Stimulated activated naive CD4-positive, alpha-beta T cell (primary cell): ENCODE data around the gene CDK16.
A peak's percentile ranks its signal among the peaks of the same experiment; 100 is the strongest.

ENCODE experiments used
- DNase-seq, 6 experiments: peaks; one replicate each; lab custom pipeline; 2025; lab: John Stamatoyannopoulos, UW

CDK16 gene

DNA sequence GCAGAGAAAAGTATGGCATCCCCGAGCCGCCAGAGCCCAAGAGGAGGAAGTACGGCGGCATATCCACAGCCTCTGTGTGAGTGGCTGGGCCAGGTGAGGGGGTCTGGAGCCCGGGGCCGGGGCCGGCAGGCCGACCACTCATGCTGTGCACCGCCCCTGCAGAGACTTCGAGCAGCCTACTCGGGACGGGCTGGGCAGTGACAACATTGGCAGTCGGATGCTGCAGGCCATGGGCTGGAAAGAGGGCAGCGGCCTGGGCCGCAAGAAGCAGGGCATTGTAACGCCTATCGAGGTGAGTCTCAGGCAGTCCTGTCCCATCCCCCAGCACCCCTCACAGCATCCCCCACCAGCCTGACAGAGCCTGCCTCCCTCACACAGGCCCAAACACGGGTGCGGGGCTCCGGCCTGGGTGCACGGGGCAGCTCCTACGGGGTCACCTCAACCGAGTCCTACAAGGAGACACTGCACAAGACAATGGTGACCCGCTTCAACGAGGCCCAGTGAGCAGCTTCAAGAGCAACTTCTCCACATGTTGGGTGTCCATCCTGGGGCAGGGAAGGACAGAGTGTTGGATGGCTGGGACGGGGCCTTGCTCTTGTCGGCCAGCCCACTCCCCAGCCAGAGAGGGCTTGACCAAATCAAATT lies 32.3 kb upstream of the CDK16 start:
- DNase-seq = no peak

DNA sequence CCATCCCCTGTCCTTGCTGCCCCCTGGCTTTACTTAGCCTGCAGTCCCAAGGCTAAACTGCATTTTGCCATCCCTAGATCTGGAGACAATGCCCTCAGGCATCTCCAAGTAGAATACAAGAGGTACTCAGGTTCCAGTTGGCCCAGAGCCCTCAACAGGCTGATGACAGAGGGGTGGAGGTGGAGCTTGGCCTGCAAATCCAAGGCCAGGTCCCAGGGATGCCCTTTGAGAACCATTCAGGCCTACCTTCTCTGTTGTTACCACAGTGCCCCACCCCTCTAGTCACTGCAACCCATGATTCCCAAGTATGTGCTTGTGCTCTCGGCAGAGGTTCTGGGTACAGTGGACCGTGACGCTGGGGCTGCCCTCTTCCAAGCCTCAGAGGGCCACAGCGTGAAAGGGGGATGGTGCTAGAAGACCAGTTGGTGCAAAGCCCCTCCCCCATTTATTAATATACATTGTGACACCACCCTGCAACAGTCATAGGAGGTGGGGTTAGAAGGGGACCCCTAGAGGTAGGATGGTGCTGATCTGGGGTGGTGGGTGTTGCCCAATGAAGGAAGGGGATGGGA lies 31.3 kb upstream of the CDK16 start:
- no peak for DNase-seq

DNA sequence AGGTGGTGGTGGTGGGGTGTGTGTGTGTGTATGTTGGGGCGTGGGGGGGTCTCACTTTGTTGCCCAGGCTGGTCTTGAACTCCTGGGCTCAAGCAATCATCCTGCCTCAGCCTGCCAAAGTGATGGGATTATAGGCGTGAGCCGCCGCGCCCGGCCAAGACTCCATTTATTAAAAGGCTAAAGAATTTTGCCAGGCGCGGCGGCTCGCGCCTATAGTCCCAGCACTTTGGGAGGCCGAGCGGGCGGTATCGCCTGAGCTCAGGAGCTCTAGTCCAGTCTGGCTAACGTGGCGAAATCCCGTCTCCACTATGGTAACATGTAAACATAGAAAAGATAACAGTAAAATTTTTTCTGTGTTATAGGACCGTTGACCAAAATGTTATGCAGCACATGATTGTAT lies 28.6 kb upstream of the CDK16 start:
- DNase-seq = peak in 1 of 6 experiments; percentile 1

GRCh38 chrX:47190445-47191269 lies 27.8 kb upstream of the CDK16 start:
- DNase-seq = peak; percentile 53 to 81 (median 69)

DNA sequence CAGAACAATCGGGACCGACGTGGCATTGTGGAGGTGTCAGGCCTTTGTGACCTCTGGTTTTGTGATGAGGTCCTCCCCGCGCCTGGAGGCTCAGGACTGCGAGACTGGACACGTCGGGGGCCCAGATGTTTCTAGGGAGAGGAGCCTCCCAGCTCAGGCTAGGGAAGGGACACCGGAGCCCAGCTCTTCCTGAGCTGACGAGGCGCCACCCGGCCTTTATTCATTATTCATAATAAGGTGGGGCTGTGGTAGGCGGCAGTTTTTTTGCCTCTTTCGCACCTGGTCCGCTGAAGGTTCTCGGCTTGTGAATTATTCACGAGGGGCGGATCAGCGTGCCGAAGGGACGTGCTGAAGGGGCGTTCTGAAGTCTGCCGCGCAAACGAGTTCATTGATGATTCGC lies 27.1 kb upstream of the CDK16 start:
- peak in 5 of 6 experiments; percentile 19 to 33 (median 25) for DNase-seq

- DNase-seq = no peak
Observed at GRCh38 chrX:47191806-47192401, 26.6 kb upstream of the CDK16 start.

GRCh38 chrX:47193475-47194193 lies 24.8 kb upstream of the CDK16 start, which contains the start of gene UBA1:
TSS of gene UBA1 (plus strand) at chrX:47193829. CDS start at chrX:47198803, 4,974 bp downstream.
- DNase-seq = peak; percentile 86 to 97 (median 89)

DNA sequence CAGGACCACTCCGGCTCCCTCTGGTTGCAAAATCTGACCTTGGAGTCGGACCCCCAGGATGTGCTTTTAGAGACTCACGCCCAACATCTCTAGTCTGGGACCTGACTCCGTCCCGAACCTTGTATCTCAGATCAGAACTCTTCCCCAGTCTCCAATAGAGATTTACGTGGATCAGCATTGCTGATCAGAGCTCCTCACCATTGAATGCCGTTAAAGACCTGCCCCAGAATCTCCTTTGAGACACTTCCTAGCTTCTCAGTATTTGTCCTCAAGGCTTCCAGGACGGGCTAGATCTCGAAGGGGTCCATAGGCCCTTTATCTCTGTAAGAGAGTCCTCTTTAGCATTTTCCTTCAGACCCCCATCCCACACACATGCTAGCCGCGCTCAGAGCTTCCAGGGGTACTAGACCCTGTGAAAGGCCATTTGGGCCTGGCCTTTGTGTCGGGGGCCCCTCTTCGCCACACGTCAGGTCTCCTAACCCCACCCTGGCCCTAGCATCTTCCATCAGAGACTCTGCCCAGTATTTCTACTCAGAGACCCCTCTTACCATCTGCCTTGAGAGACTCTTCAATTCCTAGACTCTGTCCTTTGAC lies 24.2 kb upstream of the CDK16 start:
- DNase-seq = peak in 3 of 6 experiments; percentile 16 to 61 (median 52)

DNA sequence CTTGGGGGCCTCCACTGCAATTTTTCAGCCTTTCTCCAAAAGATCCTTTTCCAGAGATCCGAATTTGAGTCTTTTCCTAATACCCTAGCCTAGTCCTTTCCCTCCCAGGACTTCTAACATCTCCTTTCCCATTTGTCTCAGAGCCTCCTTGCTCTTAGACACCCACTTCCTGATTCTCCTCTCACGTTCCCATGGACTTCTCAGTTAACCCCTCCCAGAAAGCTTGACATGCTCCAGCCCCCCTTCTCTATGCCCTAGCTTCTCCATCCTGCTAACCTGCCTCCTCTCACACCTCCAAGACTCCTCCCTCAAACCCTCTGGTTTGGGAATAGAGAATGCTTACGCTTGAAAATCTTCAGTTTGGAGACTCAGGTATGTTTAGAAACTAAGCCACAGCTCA lies 22.4 kb upstream of the CDK16 start:
- no peak for DNase-seq

- DNase-seq = no peak
Observed at GRCh38 chrX:47197526-47197925, 21.0 kb upstream of the CDK16 start.

GRCh38 chrX:47198026-47198686 lies 20.3 kb upstream of the CDK16 start:
- DNase-seq = no peak

- DNase-seq = no peak
Observed at GRCh38 chrX:47198687-47199080, 19.8 kb upstream of the CDK16 start.

DNA sequence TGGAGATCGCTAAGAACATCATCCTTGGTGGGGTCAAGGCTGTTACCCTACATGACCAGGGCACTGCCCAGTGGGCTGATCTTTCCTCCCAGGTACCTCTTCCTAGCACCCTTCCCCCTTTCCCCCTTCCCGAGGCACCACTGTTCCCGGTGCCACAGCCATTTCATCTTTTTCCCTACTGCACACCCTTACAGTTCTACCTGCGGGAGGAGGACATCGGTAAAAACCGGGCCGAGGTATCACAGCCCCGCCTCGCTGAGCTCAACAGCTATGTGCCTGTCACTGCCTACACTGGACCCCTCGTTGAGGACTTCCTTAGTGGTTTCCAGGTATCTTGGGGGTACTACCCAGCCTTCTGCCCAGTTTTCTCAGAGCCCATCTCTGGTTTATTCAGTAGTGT lies 19.2 kb upstream of the CDK16 start:
- DNase-seq = no peak

GRCh38 chrX:47200385-47201150 lies 17.9 kb upstream of the CDK16 start:
- DNase-seq = no peak

DNA sequence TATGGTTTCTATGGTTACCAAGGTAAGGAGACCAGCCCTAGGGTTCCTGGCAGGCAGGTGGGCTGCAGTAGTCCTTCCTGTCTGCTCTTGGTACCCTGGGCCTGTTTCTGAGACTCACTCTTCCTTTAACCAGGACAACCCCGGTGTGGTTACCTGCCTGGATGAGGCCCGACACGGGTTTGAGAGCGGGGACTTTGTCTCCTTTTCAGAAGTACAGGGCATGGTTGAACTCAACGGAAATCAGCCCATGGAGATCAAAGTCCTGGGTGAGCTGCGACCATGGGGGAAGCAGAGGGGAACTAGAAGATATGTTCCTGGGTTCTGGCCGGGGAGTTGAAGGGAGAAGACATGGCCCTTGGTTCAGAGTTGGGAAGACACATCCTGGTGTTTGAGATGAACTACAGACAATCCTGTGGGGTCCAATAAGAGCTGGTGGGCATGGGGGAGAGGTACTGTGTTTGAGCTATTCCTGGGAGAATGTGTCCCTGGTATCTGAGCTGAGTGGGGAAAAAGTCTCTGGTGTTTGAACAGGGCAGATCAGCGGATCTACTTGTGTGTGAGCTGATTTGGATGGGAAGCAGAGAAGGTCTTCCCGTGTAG lies 17.0 kb upstream of the CDK16 start:
- no peak for DNase-seq

- DNase-seq = no peak
Observed at GRCh38 chrX:47202316-47202715, 16.2 kb upstream of the CDK16 start.

DNA sequence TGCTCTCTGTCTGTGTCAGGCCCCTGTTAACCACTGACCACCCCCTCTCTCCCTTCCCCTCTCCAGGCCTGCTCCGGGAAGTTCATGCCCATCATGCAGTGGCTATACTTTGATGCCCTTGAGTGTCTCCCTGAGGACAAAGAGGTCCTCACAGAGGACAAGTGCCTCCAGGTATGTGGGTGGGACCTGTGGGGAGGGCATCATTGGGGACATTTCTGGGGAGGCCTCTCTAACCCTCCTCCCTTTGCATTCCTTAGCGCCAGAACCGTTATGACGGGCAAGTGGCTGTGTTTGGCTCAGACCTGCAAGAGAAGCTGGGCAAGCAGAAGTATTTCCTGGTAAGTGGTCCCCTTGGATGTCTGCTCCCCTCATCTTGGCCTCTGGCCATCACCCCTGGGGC lies 15.6 kb upstream of the CDK16 start:
- DNase-seq = no peak

DNA sequence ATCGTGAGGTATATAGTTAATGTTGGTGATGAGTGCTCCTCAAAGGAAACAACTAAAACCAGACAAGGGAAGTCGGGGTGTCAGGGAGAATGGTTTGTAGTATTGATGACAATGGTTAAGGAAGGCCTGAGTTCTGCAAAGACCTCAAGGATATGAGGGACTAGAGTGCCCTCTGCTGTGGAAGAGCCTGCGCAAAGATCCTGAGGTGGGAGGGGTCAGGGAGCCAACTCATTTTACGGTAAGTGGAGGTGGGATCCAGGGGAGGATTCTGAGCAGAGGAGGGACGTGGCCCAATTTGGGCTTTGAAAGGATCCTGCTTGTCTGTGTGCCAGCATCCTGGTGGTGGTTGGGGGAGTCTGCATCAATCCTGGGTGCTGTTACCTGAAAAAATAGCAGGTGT lies 13.5 kb upstream of the CDK16 start:
- no peak for DNase-seq

DNA sequence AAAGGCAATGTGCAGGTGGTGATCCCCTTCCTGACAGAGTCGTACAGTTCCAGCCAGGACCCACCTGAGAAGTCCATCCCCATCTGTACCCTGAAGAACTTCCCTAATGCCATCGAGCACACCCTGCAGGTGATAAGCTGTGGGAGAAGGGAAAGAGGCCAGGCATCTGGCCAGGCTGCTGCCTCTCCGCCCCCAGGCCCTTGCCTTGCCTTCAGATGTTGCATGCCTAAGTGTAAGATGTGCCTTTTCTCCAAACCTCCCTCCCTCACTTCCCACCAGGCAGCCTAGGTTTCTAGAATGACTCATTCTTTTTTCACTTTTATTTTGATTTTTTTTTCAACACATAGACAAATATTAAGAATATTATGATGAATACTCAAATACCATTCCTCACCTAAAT lies 12.2 kb upstream of the CDK16 start:
- no peak for DNase-seq

DNA sequence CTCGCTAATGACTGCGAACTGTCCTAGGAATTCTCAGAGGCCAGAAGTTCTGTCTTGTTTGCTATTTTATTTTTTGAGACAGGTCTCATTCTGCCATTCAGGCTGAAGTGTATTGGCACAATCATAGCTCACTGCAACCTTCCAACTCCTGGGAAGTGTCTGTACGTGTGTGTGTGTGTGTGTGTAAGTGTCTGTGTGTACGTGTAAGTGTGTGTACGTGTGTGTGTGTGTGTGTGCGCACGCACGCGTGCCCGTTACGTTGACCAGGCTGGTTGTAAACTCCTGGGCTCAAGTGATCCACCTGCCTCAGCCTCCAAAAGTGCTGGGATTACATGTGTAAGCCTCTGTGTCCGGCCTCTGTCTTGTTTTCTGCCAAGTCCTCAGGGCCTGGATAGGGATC lies 10.4 kb upstream of the CDK16 start:
- no peak for DNase-seq
